GM13976 (cell line): ENCODE results near the gene ZNF300.

Experiments used
- DNase-seq: peaks from one replicate; pipeline ENCODE4 v3.0.0; 2012; ENCODE audit warnings: low spot score
- CTCF ChIP-seq: IDR thresholded peaks from 2 replicates; pipeline ENCODE4 v1.5.1; 2012; ENCODE audit warnings: borderline replicate concordance, mild to moderate bottlenecking; ENCODE audit not compliant: insufficient read depth; ENCODE audit errors: extremely low read depth, missing control alignments, control extremely low read depth
- in situ Hi-C: fragments of 300-500 bp; cut with MboI; formaldehyde crosslinking; loops from one replicate; pipeline ENCODE4 v1.12.0; 2022; ENCODE audit warnings: low sequenced_read_pairs, mixed read lengths, inconsistent platforms; ENCODE audit not compliant: unreplicated experiment

Gene ZNF300

GRCh38 chr5:150904479-150905311, at the start of gene ZNF300:
TSS of gene ZNF300 (minus strand) at chr5:150904980. CDS start at chr5:150903155, 1,825 bp downstream.
- in situ Hi-C loops, result no loop called here
- DNase-seq, result no peak
- no peak for TF ChIP-seq CTCF

GRCh38 chr5:150948539-150948938, 43.8 kb upstream of the ZNF300 start:
- in situ Hi-C loops, result no loop called here
- no peak for TF ChIP-seq CTCF
- DNase-seq, result no peak

GRCh38 chr5:150946351-150946905, 41.6 kb upstream of the ZNF300 start:
- no peak for TF ChIP-seq CTCF
- no peak for DNase-seq
- in situ Hi-C loops, result no loop called here

- DNase-seq, result no peak
- no peak for TF ChIP-seq CTCF
- in situ Hi-C loops, result no loop called here
These were observed 41.2 kb upstream of the ZNF300 start for GRCh38 chr5:150945947-150946346.

- no peak for TF ChIP-seq CTCF
- DNase-seq, result no peak
- in situ Hi-C loops, result no loop called here
These were observed 40.7 kb upstream of the ZNF300 start for GRCh38 chr5:150945486-150945885.

- in situ Hi-C loops, result no loop called here
- TF ChIP-seq CTCF, result no peak
- DNase-seq, result no peak
These were observed 26.7 kb upstream of the ZNF300 start for GRCh38 chr5:150931368-150931965.
